HG02943 (cell line): ENCODE results near the gene PPP1R27.

Experiments used
- ATAC-seq: cut with Tn5 transposase; IDR thresholded peaks from one replicate; pipeline ENCODE4 v1.9.1; 2021; ENCODE audit warnings: mild to moderate bottlenecking, low read depth, moderate library complexity; ENCODE audit not compliant: unreplicated experiment

PPP1R27 gene

GRCh38 chr17:81823820-81824550 lies 10.9 kb downstream of the PPP1R27 start:
- no peak for ATAC-seq

GRCh38 chr17:81822996-81823819 lies 11.6 kb downstream of the PPP1R27 start:
- ATAC-seq, result no peak

- no peak for ATAC-seq
These were observed 12.6 kb downstream of the PPP1R27 start for GRCh38 chr17:81822312-81822637.

- no peak for ATAC-seq
These were observed 13.1 kb downstream of the PPP1R27 start for GRCh38 chr17:81821603-81822311.

GRCh38 chr17:81821147-81821546 lies 13.7 kb downstream of the PPP1R27 start:
- no peak for ATAC-seq

GRCh38 chr17:81819708-81820107 lies 15.1 kb downstream of the PPP1R27 start:
- no peak for ATAC-seq

- no peak for ATAC-seq
These were observed 17.1 kb downstream of the PPP1R27 start for GRCh38 chr17:81817758-81818147.

- no peak for ATAC-seq
These were observed 19.2 kb downstream of the PPP1R27 start for GRCh38 chr17:81815646-81815986.

- no peak for ATAC-seq
These were observed 19.9 kb downstream of the PPP1R27 start for GRCh38 chr17:81814748-81815645.

GRCh38 chr17:81813861-81814683 lies 20.8 kb downstream of the PPP1R27 start:
- no peak for ATAC-seq

- no peak for ATAC-seq
These were observed 21.5 kb downstream of the PPP1R27 start for GRCh38 chr17:81813371-81813684.

GRCh38 chr17:81812571-81813370 lies 22.1 kb downstream of the PPP1R27 start:
- no peak for ATAC-seq

GRCh38 chr17:81811705-81812570 lies 22.9 kb downstream of the PPP1R27 start:
- no peak for ATAC-seq

- ATAC-seq, result no peak
These were observed 23.8 kb downstream of the PPP1R27 start for GRCh38 chr17:81810892-81811704.

- no peak for ATAC-seq
These were observed 24.4 kb downstream of the PPP1R27 start for GRCh38 chr17:81810476-81810875.

- ATAC-seq, result no peak
These were observed 25.3 kb downstream of the PPP1R27 start for GRCh38 chr17:81809556-81809998.
